K562 (cell line): Measurements from ENCODE around the gene CLCN5. TPM values are rescaled to one million over a fixed set of nuclear protein-coding genes. Genes with fewer than 3 reads are reported as not detected.
A peak's percentile ranks its signal among the peaks of the same experiment; 100 is the strongest.

ENCODE experiments used
- CREB1 ChIP-seq, 2 experiments: sonication (generic) in 1 of 2; formaldehyde crosslinking in 1 of 2; IDR thresholded peaks; 2 replicates each; pipeline versions ENCODE4 v1.6.1 to v1.8.0; 2012 to 2022; ENCODE audit warnings: inconsistent platforms in 1 of 2, mild to moderate bottlenecking in 1 of 2, missing genetic modification reagents in 1 of 2, moderate library complexity in 1 of 2
- CTCFL ChIP-seq: IDR thresholded peaks from 2 replicates; pipeline ENCODE4 v1.6.1; 2011; ENCODE audit warnings: borderline replicate concordance, low read depth, mild to moderate bottlenecking, moderate library complexity, low read length; ENCODE audit not compliant: insufficient read depth, poor library complexity, severe bottlenecking
- CUX1 ChIP-seq: fragments of 200-800 bp; sonication (Bioruptor generic); IDR thresholded peaks from 2 replicates; pipeline ENCODE4 v1.6.1; 2016; ENCODE audit warnings: missing genetic modification characterization, missing compliant biosample characterization
- ETV5 ChIP-seq: sonication (generic); formaldehyde crosslinking; IDR thresholded peaks from 2 replicates; pipeline ENCODE4 v1.4.0; 2020; ENCODE audit warnings: low read depth, mild to moderate bottlenecking, missing genetic modification reagents
- HOXB6 ChIP-seq: fragments of 250-450 bp; sonication (Bioruptor Pico); IDR thresholded peaks from 2 replicates; pipeline ENCODE4 v1.5.1; 2022; ENCODE audit warnings: mild to moderate bottlenecking, borderline replicate concordance
- MCM2 ChIP-seq: fragments of 450-650 bp; IDR thresholded peaks from 2 replicates; pipeline ENCODE4 v1.6.1; 2017; ENCODE audit warnings: low read depth, mild to moderate bottlenecking
- SMC3 ChIP-seq: conservative IDR thresholded peaks from 2 replicates; pipeline ENCODE4 v1.6.1; 2011; ENCODE audit warnings: low read depth, low read length, improper control_type of control experiment; ENCODE audit not compliant: insufficient read depth
- ZBTB7A ChIP-seq: IDR thresholded peaks from 2 replicates; pipeline ENCODE4 v1.6.1; 2011; ENCODE audit warnings: low read depth, mild to moderate bottlenecking, low read length, moderate library complexity, borderline replicate concordance; ENCODE audit not compliant: control insufficient read depth
- ZNF324 ChIP-seq: fragments of 250-450 bp; sonication (Bioruptor Pico); IDR thresholded peaks from 2 replicates; pipeline ENCODE4 v1.4.0; 2020; ENCODE audit warnings: mild to moderate bottlenecking
- polyA plus RNA-seq, 8 experiments: library from polyadenylated mRNA; depleted of rRNA in 4 of 8; stranded (reverse) in 5 of 8; unstranded in 3 of 8; fragments of >200 nt; fragmentation: Nextera tagmentation in 2 of 8; fragmentation: Illumina TruSeq in 1 of 8; extraction: Ambion mirVana in 2 of 8; extraction: Trizol in 1 of 8; gene quantifications; 2 replicates each; pipeline versions ENCODE4 v1.2.1 to v1.2.3, GENCODE V29; 2011 to 2014; ENCODE audit warnings: inconsistent platforms in 1 of 8, missing spikeins in 1 of 8
- total RNA-seq, 7 experiments: library from RNA; depleted of rRNA in 6 of 7; stranded (reverse); fragments of >200 nt in 6 of 7; fragmentation: Illumina TruSeq in 2 of 7; extraction: Trizol in 2 of 7; gene quantifications; 2 replicates each; pipeline versions ENCODE4 v1.2.1 to v1.2.3, GENCODE V29; 2011 to 2021; ENCODE audit warnings: low replicate concordance in 1 of 7

CLCN5 gene
- total and polyA plus RNA-seq, 9 of the 15 experiments (the other 6 are each of a cell fraction or from before 2014, with no cell fraction given) = 0.94 to 11.8 (median 7.1) TPM

GRCh38 chrX:49884290-49884862 is 38.0 kb upstream of the CLCN5 start (continued):
- 0 out of 2 replicates have a peak, but pooled peaks have one; percentile 42 for TF ChIP-seq SMC3
- TF ChIP-seq CTCFL = peak; percentile 32
- no peak for TF ChIP-seq MCM2
- TF ChIP-seq ZNF324 (CRISPR knock-in tag) = no peak
- no peak for TF ChIP-seq ETV5 (CRISPR knock-in tag)
- TF ChIP-seq HOXB6 (CRISPR knock-in tag) = no peak
- TF ChIP-seq CREB1 (IDR thresholded peaks at IDR 0.05) = no peak
- no peak for TF ChIP-seq CREB1 (CRISPR knock-in tag; IDR thresholded peaks at IDR 0.05)
- no peak for TF ChIP-seq CUX1 (CRISPR knock-in tag)
- TF ChIP-seq ZBTB7A = no peak
